Head of caudate nucleus (tissue), 42 donors: ENCODE results near the gene RPS6KB1.
"Not testable (repeated sequence)": the region's sequence is repeated elsewhere in the genome, so short reads cannot be mapped to it uniquely, and the experiment has no call there.

Experiments
- DNase-seq, 42 donors: peaks; one replicate each; pipeline versions ENCODE4 v3.0.0 to v3.0.0-alpha.2; 2020 to 2021; ENCODE audit warnings: mixed read lengths in 7 of 42
- intact Hi-C: fragments of 100-400 bp; cut with DNase I; formaldehyde crosslinking; loops from one replicate; pipeline ENCODE4 v1.15.0; 2022

Gene RPS6KB1

GRCh38 chr17:59892924-59893675 lies at the start of gene RPS6KB1, which contains the start of gene TUBD1:
TSS of gene RPS6KB1 (plus strand) at chr17:59893121. CDS start at chr17:59893185, 64 bp downstream.
TSS of gene TUBD1 (minus strand) at chr17:59892943. CDS start at chr17:59891002, 1,941 bp downstream.
- intact Hi-C loops, result no loop called here
- peak; percentile 87 to 98 (median 94) for DNase-seq

GRCh38 chr17:59844884-59845594 lies 47.9 kb upstream of the RPS6KB1 start:
- DNase-seq, result no peak
- intact Hi-C loops, result no loop called here

GRCh38 chr17:59845595-59846393 lies 47.1 kb upstream of the RPS6KB1 start:
- peak in 6 of 42 donors; percentile 9 to 50 (median 18) for DNase-seq
- intact Hi-C loops, result no loop called here

- peak in 3 of 42 donors; percentile 9 to 48 (median 46) for DNase-seq
Observed at GRCh38 chr17:59846394-59847165, 46.3 kb upstream of the RPS6KB1 start.

GRCh38 chr17:59848385-59848668 lies 44.6 kb upstream of the RPS6KB1 start:
- no peak for DNase-seq
- intact Hi-C loops, result no loop called here

More at GRCh38 chr17:59846394-59847165, 46.3 kb upstream of the RPS6KB1 start:
- intact Hi-C loops, result no loop called here

- DNase-seq, result peak in 12 of 42 donors; percentile 17 to 58 (median 28)
- intact Hi-C loops, result no loop called here
Observed at GRCh38 chr17:59848778-59849177, 44.1 kb upstream of the RPS6KB1 start.

GRCh38 chr17:59850311-59850710 lies 42.6 kb upstream of the RPS6KB1 start:
- intact Hi-C loops, DNase-seq: not testable (repeated sequence)

GRCh38 chr17:59851439-59852375 lies 41.2 kb upstream of the RPS6KB1 start:
- DNase-seq, result peak in 4 of 42 donors; percentile 30 to 40 (median 32)
- intact Hi-C loops, result no loop called here

GRCh38 chr17:59852847-59853167 lies 40.1 kb upstream of the RPS6KB1 start:
- DNase-seq, intact Hi-C loops: not testable (repeated sequence)

GRCh38 chr17:59853168-59853918 lies 39.6 kb upstream of the RPS6KB1 start:
- no peak for DNase-seq
- intact Hi-C loops, result no loop called here

- DNase-seq, intact Hi-C loops: not testable (repeated sequence)
Observed at GRCh38 chr17:59853919-59854729, 38.8 kb upstream of the RPS6KB1 start.

GRCh38 chr17:59856859-59857794 lies 35.8 kb upstream of the RPS6KB1 start:
- intact Hi-C loops, result no loop called here
- DNase-seq, result no peak

GRCh38 chr17:59858167-59858816 lies 34.6 kb upstream of the RPS6KB1 start:
- no peak for DNase-seq
- intact Hi-C loops, result no loop called here

- intact Hi-C loops, result no loop called here
Observed at GRCh38 chr17:59858932-59859331, 34.0 kb upstream of the RPS6KB1 start.

More at GRCh38 chr17:59858932-59859331, 34.0 kb upstream of the RPS6KB1 start:
- DNase-seq, result no peak
